ENCODE measurements around the gene USP37. TPM values are rescaled to one million over a fixed set of nuclear protein-coding genes. Genes with fewer than 3 reads are reported as not detected.
"Not testable (repeated sequence)": the region's sequence is repeated elsewhere in the genome, so short reads cannot be mapped to it uniquely, and the experiment has no call there.

USP37 gene
- total and polyA plus RNA-seq, 9 donors: 4.2 to 56.8 (median 17.6) TPM

DNA sequence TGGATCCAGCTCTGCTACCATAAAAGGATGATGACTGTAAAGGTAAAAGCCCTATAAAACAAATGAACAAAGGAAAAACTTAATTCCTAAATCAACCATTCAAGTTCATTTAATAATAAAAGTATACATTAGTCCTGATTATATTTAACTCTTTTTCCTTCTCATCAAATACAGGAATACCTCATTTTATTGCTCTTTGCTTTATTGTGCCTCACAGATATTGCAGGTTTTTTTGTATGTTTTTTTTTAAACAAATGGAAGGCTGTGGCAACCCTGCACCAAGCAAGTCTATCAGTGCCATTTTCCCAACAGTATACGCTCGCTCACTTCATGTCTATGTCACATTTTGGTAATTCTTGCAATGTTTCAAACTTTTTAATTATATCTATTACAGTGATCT, 38.2 kb downstream of the USP37 start:
- no peaks in the 10 kb centered on the region for H3K36me3 ChIP-seq
- TF ChIP-seq, protein P1, sequence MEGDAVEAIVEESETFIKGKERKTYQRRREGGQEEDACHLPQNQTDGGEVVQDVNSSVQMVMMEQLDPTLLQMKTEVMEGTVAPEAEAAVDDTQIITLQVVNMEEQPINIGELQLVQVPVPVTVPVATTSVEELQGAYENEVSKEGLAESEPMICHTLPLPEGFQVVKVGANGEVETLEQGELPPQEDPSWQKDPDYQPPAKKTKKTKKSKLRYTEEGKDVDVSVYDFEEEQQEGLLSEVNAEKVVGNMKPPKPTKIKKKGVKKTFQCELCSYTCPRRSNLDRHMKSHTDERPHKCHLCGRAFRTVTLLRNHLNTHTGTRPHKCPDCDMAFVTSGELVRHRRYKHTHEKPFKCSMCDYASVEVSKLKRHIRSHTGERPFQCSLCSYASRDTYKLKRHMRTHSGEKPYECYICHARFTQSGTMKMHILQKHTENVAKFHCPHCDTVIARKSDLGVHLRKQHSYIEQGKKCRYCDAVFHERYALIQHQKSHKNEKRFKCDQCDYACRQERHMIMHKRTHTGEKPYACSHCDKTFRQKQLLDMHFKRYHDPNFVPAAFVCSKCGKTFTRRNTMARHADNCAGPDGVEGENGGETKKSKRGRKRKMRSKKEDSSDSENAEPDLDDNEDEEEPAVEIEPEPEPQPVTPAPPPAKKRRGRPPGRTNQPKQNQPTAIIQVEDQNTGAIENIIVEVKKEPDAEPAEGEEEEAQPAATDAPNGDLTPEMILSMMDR (IDR thresholded peaks at IDR 0.05): no peak
- no peak for TF ChIP-seq EP300 (IDR thresholded peaks at IDR 0.05)
- no peak for TF ChIP-seq POLR2A (IDR thresholded peaks at IDR 0.05)
- no peaks in the 10 kb centered on the region for H3K4me1 ChIP-seq (ENCODE audit: insufficient read depth)
- DNase-seq: no peak
- no peaks in the 10 kb centered on the region for H3K9me3 ChIP-seq
- WGBS, 3 donors: 97 to 99% (median 99%) methylated on average over 2 of the region's 2 CpGs
- no peak overlapping the region for H3K4me3 ChIP-seq
- H3K27ac ChIP-seq: no peak overlapping the region
- intact Hi-C loops (cut with DNase I): no loop called here
- no peaks in the 10 kb centered on the region for H3K27me3 ChIP-seq

DNA sequence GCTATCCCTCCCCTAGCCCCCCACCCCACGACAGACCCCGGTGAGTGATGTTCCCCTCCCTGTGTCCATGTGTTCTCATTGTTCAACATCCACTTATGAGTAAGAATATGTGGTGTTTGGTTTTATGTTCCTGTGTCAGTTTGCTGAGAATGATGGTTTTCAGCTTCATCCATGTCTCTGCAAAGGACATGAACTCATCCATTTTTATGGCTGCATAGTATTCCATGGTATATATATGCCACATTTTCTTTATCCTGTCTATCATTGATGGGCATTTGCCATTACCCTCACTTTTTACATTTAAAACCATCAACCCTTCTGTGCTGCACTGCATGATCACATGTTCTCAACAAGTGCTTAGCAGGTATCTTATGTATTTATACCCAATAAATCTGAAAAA, 39.7 kb downstream of the USP37 start:
- DNase-seq; H3K4me3 ChIP-seq; H3K36me3 ChIP-seq; H3K9me3 ChIP-seq; H3K4me1 ChIP-seq (ENCODE audit: insufficient read depth); intact Hi-C loops (cut with DNase I); H3K27me3 ChIP-seq; H3K27ac ChIP-seq: not testable (repeated sequence)
- 95 to 99% (median 97%) methylated on average over 2 of the region's 2 CpGs for WGBS, 3 donors

DNA sequence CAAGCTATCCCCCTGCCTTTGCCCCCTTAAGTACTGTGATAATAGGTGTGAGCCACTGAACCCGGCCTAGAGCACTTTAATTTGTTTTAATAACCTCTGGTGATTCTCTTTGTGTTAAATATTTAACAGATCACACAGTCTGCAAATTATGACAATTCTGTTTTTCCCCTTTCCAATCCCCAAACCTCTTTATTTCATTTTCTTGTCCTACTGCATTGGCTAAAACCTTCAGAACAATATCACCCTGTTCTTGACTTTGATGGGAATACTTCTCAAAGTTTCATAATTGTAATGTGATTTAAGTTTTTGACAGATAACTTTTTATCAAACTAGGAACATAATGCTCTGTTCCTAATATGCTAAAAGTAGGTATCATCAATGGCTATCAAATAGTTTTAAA, 44.5 kb downstream of the USP37 start:
- H3K4me3 ChIP-seq: no peak overlapping the region
- intact Hi-C loops (cut with DNase I): no loop called here
- TF ChIP-seq POLR2A (IDR thresholded peaks at IDR 0.05) (no peak), EP300 (IDR thresholded peaks at IDR 0.05) (no peak)
- TF ChIP-seq, protein P1 (IDR thresholded peaks at IDR 0.05): no peak
- H3K4me1 ChIP-seq (ENCODE audit: insufficient read depth): no peaks in the 10 kb centered on the region
- no peak overlapping the region for H3K27ac ChIP-seq
- no peaks in the 10 kb centered on the region for H3K9me3 ChIP-seq
- WGBS, 3 donors: 47 to 97% (median 96%) methylated on average over 1 of the region's 1 CpG
- no peaks in the 10 kb centered on the region for H3K27me3 ChIP-seq
- no peak for DNase-seq
- no peaks in the 10 kb centered on the region for H3K36me3 ChIP-seq

DNA sequence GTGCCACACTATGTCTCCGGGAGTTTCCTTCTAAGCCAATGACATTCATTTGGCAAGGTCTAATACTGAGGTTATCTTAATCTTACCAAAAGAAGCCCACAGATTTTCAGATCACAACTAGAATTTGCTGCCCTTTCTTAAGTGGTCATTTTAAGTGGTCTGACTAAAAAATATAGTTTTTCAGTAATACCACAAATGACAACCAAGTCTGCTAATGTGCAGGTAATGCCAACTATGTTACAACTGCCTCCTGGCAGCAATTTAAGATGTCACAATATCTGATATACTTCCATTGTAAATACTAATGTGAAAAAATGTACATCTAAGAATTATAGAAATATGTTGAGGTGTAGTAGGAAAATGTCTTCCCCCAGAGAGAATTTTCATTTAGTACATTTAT, 49.3 kb downstream of the USP37 start:
- intact Hi-C loops (cut with DNase I): no loop called here
- Histone ChIP-seq H3K4me3 (no peak overlapping the region), H3K4me1 (ENCODE audit: insufficient read depth) (no peaks in the 10 kb centered on the region), H3K9me3 (no peaks in the 10 kb centered on the region), H3K36me3 (no peaks in the 10 kb centered on the region), H3K27me3 (no peaks in the 10 kb centered on the region), H3K27ac (no peak overlapping the region)
- TF ChIP-seq, protein P1 (IDR thresholded peaks at IDR 0.05): no peak
- no peak for DNase-seq
- WGBS, 3 donors: 94 to 100% (median 94%) methylated on average over 1 of the region's 1 CpG

DNA sequence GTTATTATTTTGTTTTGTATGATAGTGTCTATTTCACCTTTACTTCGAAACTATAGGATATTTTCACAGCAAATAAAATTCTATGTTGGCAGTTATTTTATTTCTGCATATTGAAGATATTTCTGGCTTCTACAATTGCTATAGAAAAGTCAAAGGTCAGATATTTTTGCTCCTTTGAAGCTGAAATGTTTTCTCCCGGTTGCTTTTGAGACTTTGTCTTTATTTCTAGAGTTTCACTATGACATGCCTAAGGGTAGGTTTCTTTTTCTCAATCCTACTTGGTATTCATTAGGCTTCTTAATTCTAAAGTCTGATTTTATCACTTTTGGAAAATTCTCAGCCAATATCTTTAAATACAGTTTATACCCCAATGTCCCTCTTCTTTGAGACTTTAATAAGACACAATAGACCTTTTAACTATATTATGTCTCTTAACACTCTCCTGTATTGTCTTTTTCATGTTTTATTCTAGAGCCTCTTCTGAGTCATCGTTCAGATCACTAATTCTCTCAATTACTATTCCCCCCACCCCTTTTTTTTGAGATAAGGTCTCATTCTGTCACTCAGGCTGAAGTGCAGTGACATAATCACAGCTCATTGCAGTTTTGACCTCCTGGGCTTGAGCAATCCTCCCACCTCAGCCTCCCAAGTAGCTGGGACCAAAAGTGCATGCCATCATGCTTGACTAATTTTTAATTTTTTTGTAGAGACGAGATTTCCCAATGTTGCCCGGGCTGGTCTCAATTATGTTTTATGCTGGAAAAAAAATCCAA, 50.5 kb downstream of the USP37 start:
- no peak for DNase-seq
- Histone ChIP-seq H3K4me3 (no peak overlapping the region), H3K27ac (no peak overlapping the region), H3K9me3 (no peaks in the 10 kb centered on the region), H3K36me3 (no peaks in the 10 kb centered on the region), H3K27me3 (no peaks in the 10 kb centered on the region), H3K4me1 (ENCODE audit: insufficient read depth) (no peaks in the 10 kb centered on the region)
- TF ChIP-seq EP300 (IDR thresholded peaks at IDR 0.05): no peak
- TF ChIP-seq, protein P1 (IDR thresholded peaks at IDR 0.05): no peak
- WGBS, 3 donors: 75 to 80% (median 79%) methylated on average over 5 of the region's 5 CpGs
- intact Hi-C loops (cut with DNase I): no loop called here

All from ovary (tissue), 9 donors.